ENCODE measurements around the gene EPHB1.

DNA sequence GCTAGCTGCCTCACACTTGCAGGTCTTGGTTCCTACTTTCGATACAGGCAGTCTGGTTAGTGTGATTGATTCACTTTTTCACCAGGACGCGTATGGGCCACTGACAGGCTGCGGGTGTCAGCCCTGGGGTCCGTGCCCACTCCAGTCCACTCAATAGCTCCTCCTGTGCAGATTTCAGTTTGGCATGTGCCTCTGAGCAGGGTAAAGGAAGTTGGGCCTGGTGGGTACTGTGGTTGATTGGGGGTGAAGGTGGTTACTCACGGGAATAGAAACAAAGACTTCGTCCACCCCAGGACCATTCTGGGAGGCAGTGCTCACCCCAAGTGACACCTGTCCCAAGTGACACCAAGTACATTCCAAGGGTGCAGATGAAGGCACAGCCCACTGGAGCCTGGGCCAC lies 62.3 kb downstream of the EPHB1 start:
- TF ChIP-seq, protein P1, sequence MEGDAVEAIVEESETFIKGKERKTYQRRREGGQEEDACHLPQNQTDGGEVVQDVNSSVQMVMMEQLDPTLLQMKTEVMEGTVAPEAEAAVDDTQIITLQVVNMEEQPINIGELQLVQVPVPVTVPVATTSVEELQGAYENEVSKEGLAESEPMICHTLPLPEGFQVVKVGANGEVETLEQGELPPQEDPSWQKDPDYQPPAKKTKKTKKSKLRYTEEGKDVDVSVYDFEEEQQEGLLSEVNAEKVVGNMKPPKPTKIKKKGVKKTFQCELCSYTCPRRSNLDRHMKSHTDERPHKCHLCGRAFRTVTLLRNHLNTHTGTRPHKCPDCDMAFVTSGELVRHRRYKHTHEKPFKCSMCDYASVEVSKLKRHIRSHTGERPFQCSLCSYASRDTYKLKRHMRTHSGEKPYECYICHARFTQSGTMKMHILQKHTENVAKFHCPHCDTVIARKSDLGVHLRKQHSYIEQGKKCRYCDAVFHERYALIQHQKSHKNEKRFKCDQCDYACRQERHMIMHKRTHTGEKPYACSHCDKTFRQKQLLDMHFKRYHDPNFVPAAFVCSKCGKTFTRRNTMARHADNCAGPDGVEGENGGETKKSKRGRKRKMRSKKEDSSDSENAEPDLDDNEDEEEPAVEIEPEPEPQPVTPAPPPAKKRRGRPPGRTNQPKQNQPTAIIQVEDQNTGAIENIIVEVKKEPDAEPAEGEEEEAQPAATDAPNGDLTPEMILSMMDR (IDR thresholded peaks at IDR 0.05): no peak
- no peak for TF ChIP-seq POLR2A (IDR thresholded peaks at IDR 0.05)
